ENCODE data around the gene NRXN3.
A peak's percentile ranks its signal among the peaks of the same experiment; 100 is the strongest.
"Not testable (repeated sequence)": the region's sequence is repeated elsewhere in the genome, so short reads cannot be mapped to it uniquely, and the experiment has no call there.

Gene NRXN3

DNA sequence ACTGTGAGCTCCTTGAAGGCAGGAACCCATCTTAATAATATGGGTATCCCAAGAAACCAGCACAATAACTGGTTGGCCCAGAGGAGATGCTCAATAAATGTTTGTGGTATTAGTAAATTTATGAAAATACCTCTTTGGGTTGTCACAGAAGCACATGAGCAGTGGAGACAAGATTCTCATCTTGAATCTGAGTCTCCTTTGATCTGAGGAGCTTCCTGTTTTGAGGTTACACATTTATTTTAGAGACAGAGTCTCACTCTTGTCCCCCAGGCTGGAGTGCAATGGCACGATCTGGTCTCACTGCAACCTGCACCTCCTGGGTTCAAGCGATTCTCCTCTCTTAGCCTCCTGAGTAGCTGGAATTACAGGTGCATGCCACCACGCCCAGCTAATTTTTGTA, 247.4 kb downstream of the NRXN3 start:
- Histone ChIP-seq H3K9me3 (replicated peaks in 1 of 11) (no peaks in the 10 kb centered on the region), H3K4me1 (peaks cover 0 to 14% (median 10%) of the 10 kb centered on the region in 10 experiments; a peak in 14 of 20 replicates), H3K9ac (no peak overlapping the region), H3K27me3 (no peaks in the 10 kb centered on the region), H3K27ac (no peak overlapping the region), H4K20me1 (no peaks in the 10 kb centered on the region; a peak in 1 of 22 replicates), H3K4me2 (peak overlapping the region in 6 of 11 experiments; percentile 17 to 50 (median 35); a peak in 10 of 22 replicates), H3K4me3 (no peak overlapping the region), H3K36me3 (no peaks in the 10 kb centered on the region)
- no peak for TF ChIP-seq Cebpa-rat (IDR thresholded peaks at IDR 0.05)

DNA sequence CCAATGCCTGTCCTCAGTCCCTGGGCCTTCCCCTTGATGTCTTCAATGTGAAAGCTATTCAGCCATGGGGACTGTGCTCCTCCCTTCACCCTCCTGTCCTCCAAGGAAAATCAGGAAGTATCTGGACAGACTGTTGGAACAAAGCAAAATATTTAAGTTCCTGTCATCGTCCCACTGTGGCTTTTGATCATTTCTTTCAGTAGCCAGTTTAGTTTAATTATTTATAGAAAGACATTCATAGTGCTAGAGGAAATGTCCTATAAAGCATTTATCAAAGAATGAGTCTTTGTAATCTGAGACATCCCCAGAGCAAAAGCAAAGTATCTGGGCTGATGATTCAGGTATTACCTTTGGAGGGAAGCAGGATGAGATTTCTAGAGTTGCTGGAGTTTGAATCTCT, 254.1 kb downstream of the NRXN3 start:
- Histone ChIP-seq H3K9ac (no peak overlapping the region), H3K4me1 (peaks cover 0 to 28% (median 0%) of the 10 kb centered on the region in 10 experiments; a peak in 2 of 20 replicates), H3K27ac (no peak overlapping the region), H3K27me3 (no peaks in the 10 kb centered on the region), H3K36me3 (no peaks in the 10 kb centered on the region), H3K4me3 (no peak overlapping the region), H4K20me1 (no peaks in the 10 kb centered on the region), H3K9me3 (replicated peaks in 1 of 11) (no peaks in the 10 kb centered on the region), H3K4me2 (peak overlapping the region in 1 of 11 experiments; percentile 51; a peak in 2 of 22 replicates)
- no peak for TF ChIP-seq Cebpa-rat (IDR thresholded peaks at IDR 0.05)

DNA sequence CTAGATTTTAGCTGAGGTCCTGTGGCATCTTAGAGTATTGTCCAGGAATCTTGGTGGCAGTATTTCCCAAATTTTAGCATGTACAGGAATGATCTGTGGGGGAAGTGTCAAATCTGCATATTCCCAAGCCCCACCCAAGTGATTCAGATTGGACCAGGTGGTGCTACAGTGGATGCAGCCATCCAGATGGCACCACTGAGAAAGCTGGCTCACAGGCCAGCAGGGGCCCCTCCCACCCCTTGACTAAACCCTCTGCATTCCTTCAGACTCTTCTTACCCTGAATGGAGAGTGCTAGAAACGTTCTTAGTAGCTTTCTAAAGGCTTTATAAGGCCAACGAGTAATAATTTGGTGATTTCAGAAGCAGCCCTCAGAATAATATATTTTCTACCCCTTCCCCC, 255.2 kb downstream of the NRXN3 start:
- no peaks in the 10 kb centered on the region for H3K9me3 ChIP-seq (replicated peaks in 1 of 11)
- TF ChIP-seq Cebpa-rat (IDR thresholded peaks at IDR 0.05) = no peak
- no peaks in the 10 kb centered on the region for H3K27me3 ChIP-seq
- H3K36me3 ChIP-seq = no peaks in the 10 kb centered on the region
- H3K4me3 ChIP-seq = no peak overlapping the region
- no peak overlapping the region for H3K9ac ChIP-seq
- no peak overlapping the region for H3K4me2 ChIP-seq
- H3K27ac ChIP-seq = no peak overlapping the region
- H4K20me1 ChIP-seq = no peaks in the 10 kb centered on the region
- H3K4me1 ChIP-seq = peaks cover 0 to 28% (median 0%) of the 10 kb centered on the region in 10 experiments; a peak in 2 of 20 replicates

DNA sequence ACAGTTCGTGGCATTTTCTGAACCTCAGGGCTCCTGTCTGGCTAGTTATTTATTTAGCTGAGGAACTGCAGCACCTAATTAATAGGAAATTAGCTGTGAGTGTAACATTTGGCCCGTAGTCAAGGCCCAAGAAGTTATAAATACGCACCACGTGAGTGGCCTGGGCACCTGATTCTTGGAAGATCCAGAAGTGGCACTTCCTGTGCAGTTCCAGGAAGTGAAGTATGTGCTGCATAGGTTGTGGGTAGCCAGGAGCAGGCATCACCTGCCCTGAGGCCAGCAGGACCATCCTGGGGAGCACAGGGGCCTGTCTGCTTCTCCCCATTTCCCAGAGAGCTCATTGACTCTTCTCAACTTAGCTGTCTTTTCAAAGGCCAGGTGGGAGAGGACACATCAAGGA, 255.6 kb downstream of the NRXN3 start:
- TF ChIP-seq Cebpa-rat (IDR thresholded peaks at IDR 0.05) = no peak
- Histone ChIP-seq H3K9ac (no peak overlapping the region), H3K36me3 (no peaks in the 10 kb centered on the region), H3K27me3 (no peaks in the 10 kb centered on the region), H3K4me1 (peaks cover 0 to 28% (median 0%) of the 10 kb centered on the region in 10 experiments; a peak in 2 of 20 replicates), H3K4me2 (no peak overlapping the region), H3K27ac (no peak overlapping the region), H3K9me3 (replicated peaks in 1 of 11) (no peaks in the 10 kb centered on the region), H3K4me3 (no peak overlapping the region), H4K20me1 (no peaks in the 10 kb centered on the region)

DNA sequence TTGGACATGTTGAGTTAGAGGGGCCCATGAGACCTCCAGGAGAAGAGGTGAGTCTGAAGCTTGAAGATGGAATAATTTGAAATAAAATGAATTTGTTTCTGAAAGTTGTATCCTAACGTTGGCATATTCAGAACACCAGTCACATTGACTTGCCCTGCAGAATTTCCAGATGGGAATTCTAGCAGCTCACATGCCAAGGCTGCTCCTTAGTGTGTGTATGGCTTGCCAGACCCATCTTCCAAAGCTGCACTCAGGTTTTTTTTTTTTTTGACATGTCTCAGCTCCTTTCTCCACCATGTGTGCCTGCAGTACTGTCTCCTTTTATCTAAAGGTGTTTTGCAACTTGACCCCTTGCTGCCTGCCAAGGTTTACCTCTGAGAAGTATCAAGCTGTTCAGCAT, 261.9 kb downstream of the NRXN3 start:
- Histone ChIP-seq H3K4me1 (no peaks in the 10 kb centered on the region), H3K9me3 (replicated peaks in 1 of 11) (no peaks in the 10 kb centered on the region), H3K9ac (no peak overlapping the region), H4K20me1 (no peaks in the 10 kb centered on the region), H3K27ac (no peak overlapping the region), H3K36me3 (no peaks in the 10 kb centered on the region), H3K4me2 (no peak overlapping the region), H3K27me3 (no peaks in the 10 kb centered on the region), H3K4me3 (no peak overlapping the region)
- no peak for TF ChIP-seq Cebpa-rat (IDR thresholded peaks at IDR 0.05)

DNA sequence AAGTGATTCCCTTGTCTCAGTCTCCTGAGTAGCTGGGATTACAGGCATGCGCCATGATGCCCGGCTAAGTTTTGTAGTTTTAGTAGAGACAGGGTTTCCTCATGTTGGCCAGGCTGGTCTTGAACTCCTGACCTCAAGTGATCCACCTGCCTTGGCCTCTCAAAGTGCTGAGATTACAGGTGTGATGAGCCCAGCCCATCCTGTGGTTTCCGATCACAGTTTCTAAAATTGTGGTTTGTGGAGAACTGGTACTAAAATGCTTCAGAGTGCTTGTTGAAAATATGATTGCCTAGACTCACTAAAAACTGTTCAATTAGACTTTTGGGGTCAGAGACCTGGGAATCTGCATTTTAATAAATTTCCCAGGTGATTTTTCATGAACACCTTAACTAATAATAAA, 267.3 kb downstream of the NRXN3 start:
- H3K27ac ChIP-seq; H3K27me3 ChIP-seq; H3K4me2 ChIP-seq; H3K9me3 ChIP-seq (replicated peaks in 1 of 11); H3K4me1 ChIP-seq; H3K36me3 ChIP-seq; H3K9ac ChIP-seq; H3K4me3 ChIP-seq; H4K20me1 ChIP-seq: not testable (repeated sequence)

DNA sequence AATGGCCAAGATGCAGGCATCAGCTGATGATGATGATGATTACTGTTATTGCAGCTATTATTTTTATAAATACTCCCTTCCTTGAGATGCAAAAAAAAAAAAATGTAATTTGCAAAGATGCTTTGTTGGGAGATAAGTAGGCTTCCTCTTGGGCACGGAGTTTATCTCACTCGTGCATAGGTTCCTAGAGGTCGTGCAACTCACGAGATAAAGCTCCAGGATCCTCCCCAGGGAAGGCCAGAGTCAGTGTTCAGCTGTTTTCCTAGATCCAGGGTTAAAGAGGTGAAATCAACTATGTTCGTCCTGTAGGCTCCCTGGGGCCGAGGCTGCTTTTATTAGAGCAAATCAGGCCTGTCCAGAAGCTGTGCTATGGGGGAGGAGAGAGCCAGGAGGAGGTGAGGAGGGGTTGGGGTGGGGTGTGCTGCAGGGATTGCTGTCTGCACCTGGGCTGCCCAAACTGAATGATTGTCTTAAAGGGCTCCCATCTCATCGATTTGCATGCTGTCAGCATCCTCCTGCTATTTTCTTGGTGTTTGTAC, 270.3 kb downstream of the NRXN3 start:
- Histone ChIP-seq H3K9ac (no peak overlapping the region), H3K27ac (no peak overlapping the region), H4K20me1 (peaks cover 0 to 5% (median 0%) of the 10 kb centered on the region in 11 experiments; a peak in 3 of 22 replicates), H3K36me3 (no peaks in the 10 kb centered on the region), H3K4me2 (no peak overlapping the region), H3K4me3 (no peak overlapping the region), H3K9me3 (replicated peaks in 1 of 11) (no peaks in the 10 kb centered on the region), H3K27me3 (no peaks in the 10 kb centered on the region), H3K4me1 (no peaks in the 10 kb centered on the region)
- TF ChIP-seq Cebpa-rat (IDR thresholded peaks at IDR 0.05) = no peak

DNA sequence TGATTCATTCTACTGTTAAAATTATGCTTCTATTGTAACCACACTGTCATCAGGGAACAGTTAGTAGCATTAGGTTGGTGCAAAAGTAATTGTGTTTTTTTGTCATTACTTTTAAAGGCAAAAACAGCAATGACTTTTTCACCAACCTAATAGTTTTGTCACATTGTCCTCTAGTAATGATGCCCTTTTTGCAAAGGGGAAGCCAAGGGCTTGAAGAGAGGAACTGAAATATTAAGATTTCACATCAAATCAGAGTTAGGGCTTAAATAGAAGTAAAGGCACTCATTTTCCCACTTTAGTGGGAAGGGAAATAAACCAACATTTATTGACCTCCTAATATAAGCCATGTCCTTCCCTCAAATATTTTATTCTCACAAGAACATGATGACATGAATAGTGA, 273.7 kb downstream of the NRXN3 start:
- Histone ChIP-seq H3K27ac (no peak overlapping the region), H3K36me3 (no peaks in the 10 kb centered on the region), H3K4me3 (no peak overlapping the region), H3K27me3 (no peaks in the 10 kb centered on the region), H4K20me1 (peaks cover 0 to 5% (median 0%) of the 10 kb centered on the region in 11 experiments; a peak in 3 of 22 replicates), H3K9ac (no peak overlapping the region), H3K4me2 (no peak overlapping the region), H3K9me3 (replicated peaks in 1 of 11) (no peaks in the 10 kb centered on the region), H3K4me1 (no peaks in the 10 kb centered on the region)
- no peak for TF ChIP-seq Cebpa-rat (IDR thresholded peaks at IDR 0.05)

DNA sequence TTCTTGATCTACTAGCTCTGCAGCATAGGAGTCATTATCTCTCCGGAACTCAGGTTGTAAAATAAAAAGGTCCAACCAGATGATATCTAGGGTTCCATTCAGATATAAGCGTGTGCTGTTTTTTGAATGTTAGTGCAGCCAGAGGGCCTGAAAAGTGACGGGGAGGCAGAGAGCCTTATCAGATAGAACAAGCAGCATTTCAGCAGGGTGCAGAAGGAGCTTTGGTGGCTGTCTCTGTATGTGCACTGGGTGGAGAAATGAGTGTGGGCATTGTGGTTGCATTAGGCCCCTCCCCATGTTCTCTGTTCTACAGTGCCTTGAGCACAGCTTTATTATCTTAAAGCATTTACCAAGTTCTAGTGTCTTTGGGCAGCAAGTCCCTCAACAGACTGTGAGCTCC, 275.1 kb downstream of the NRXN3 start:
- H4K20me1 ChIP-seq = peaks cover 0 to 5% (median 0%) of the 10 kb centered on the region in 11 experiments; a peak in 2 of 22 replicates
- peaks cover 0 to 2% (median 0%) of the 10 kb centered on the region in 10 experiments; a peak in 5 of 20 replicates for H3K4me1 ChIP-seq

DNA sequence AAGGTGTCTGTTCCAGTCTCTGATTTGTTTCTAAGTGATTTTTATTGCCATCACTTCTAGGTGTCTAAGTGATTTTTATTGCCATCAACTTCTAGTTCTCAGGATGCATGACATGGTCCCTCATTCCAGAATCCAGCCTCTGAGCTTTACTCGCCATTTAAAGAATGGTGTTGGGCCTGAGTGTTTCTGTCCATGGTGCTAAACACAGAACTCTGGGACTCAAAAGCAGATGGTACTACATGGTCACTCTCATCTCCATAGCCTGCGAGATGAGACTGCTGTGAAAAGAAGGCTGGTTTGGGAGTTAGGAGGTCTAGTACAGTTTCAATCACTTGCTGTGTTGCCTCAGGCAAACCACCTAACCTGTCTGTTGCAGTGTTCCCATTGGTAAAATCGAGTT, 276.6 kb downstream of the NRXN3 start:
- Histone ChIP-seq H4K20me1 (peaks cover 0 to 5% (median 0%) of the 10 kb centered on the region in 11 experiments; a peak in 2 of 22 replicates), H3K4me2 (no peak overlapping the region), H3K9me3 (replicated peaks in 1 of 11) (no peaks in the 10 kb centered on the region), H3K36me3 (no peaks in the 10 kb centered on the region), H3K27me3 (no peaks in the 10 kb centered on the region), H3K27ac (no peak overlapping the region), H3K4me3 (no peak overlapping the region), H3K9ac (no peak overlapping the region), H3K4me1 (peaks cover 0 to 17% (median 0%) of the 10 kb centered on the region in 10 experiments; a peak in 7 of 20 replicates)
- no peak for TF ChIP-seq Cebpa-rat (IDR thresholded peaks at IDR 0.05)

More for the DNA sequence above, 275.1 kb downstream of the NRXN3 start:
- no peaks in the 10 kb centered on the region for H3K9me3 ChIP-seq (replicated peaks in 1 of 11)
- H3K36me3 ChIP-seq = no peaks in the 10 kb centered on the region
- H3K27ac ChIP-seq = no peak overlapping the region
- H3K27me3 ChIP-seq = no peaks in the 10 kb centered on the region
- H3K4me2 ChIP-seq = no peak overlapping the region
- H3K9ac ChIP-seq = no peak overlapping the region
- no peak for TF ChIP-seq Cebpa-rat (IDR thresholded peaks at IDR 0.05)
- H3K4me3 ChIP-seq = no peak overlapping the region

All from BLaER1 treated with 17β-estradiol and CSF1 and Interleukin-3, amounts not matched to agents 10 nM and 100 nM (cell line).